ENCODE results near the gene RNF20. TPM values are rescaled to one million over a fixed set of nuclear protein-coding genes. Genes with fewer than 3 reads are reported as not detected.

Gene RNF20
- total RNA-seq, 4 donors from 2014 or later: 27.1 to 48.3 (median 35.6) TPM

GRCh38 chr9:101487443-101487840, 46.2 kb upstream of the RNF20 start:
- H3K4me3 ChIP-seq: peak overlapping the region; percentile 47 to 87
- TF ChIP-seq CTCF (IDR thresholded peaks at IDR 0.05): no peak
- no peak for TF ChIP-seq POLR2A (IDR thresholded peaks at IDR 0.05)
- no peaks in the 10 kb centered on the region for H3K36me3 ChIP-seq
- H3K27me3 ChIP-seq: no peaks in the 10 kb centered on the region
- intact Hi-C loops (cut with DNase I; ENCODE audit: low total_unique reads): no loop called here
- peak overlapping the region; percentile 66 to 93 for H3K27ac ChIP-seq
- H3K4me1 ChIP-seq: no peaks in the 10 kb centered on the region
- no peaks in the 10 kb centered on the region for H3K9me3 ChIP-seq
- DNase-seq: no peak

DNA sequence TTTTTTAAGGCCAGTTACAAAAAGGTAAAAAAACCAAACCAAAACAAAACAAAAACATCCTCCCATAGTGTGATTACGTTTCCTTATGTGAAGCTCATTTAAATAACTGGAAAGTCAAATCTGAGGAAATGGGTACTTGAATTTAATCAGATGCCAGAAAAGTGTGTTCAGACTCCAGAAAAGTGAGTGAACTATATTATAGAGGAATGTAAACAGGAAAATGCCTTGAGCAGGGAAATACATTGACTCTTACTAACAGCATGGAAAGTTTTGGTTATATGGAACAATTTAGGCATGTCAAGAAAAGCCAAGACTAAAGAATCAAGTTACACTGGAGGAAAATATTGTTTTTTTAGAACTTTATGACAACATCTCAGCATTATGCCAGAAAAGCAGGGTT, 37.8 kb upstream of the RNF20 start:
- no peak for TF ChIP-seq CTCF (IDR thresholded peaks at IDR 0.05)
- no peak for TF ChIP-seq POLR2A (IDR thresholded peaks at IDR 0.05)
- DNase-seq: no peak
- H3K36me3 ChIP-seq: no peaks in the 10 kb centered on the region
- H3K4me1 ChIP-seq: no peaks in the 10 kb centered on the region
- no peaks in the 10 kb centered on the region for H3K27me3 ChIP-seq
- no peak overlapping the region for H3K27ac ChIP-seq
- intact Hi-C loops (cut with DNase I; ENCODE audit: low total_unique reads): no loop called here
- H3K4me3 ChIP-seq: no peak overlapping the region
- H3K9me3 ChIP-seq: no peaks in the 10 kb centered on the region

DNA sequence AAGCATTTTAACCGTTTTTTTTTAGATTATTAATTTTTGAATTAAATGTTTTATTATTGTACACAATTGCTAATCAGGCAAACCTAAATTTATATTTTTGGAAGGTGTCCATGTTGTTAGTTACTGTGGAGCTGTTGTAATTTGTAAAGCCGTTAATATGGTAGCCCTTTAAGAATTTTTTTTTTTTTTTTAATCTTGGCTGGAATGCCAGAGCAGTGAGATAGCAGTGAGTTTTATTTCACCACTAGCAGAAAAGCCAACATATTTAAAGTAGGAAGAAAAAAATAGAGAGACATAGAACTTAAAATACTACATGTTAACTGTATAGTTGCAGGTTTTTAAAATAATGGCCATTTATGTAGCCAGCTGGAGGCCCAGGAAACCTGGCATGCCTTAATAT, 35.3 kb upstream of the RNF20 start:
- H3K9me3 ChIP-seq: no peaks in the 10 kb centered on the region
- no peaks in the 10 kb centered on the region for H3K36me3 ChIP-seq
- no peak for DNase-seq
- H3K27ac ChIP-seq: no peak overlapping the region
- H3K27me3 ChIP-seq: no peaks in the 10 kb centered on the region
- no peaks in the 10 kb centered on the region for H3K4me1 ChIP-seq
- H3K4me3 ChIP-seq: no peak overlapping the region
- TF ChIP-seq CTCF (IDR thresholded peaks at IDR 0.05) (no peak), POLR2A (IDR thresholded peaks at IDR 0.05) (no peak)
- intact Hi-C loops (cut with DNase I; ENCODE audit: low total_unique reads): no loop called here

DNA sequence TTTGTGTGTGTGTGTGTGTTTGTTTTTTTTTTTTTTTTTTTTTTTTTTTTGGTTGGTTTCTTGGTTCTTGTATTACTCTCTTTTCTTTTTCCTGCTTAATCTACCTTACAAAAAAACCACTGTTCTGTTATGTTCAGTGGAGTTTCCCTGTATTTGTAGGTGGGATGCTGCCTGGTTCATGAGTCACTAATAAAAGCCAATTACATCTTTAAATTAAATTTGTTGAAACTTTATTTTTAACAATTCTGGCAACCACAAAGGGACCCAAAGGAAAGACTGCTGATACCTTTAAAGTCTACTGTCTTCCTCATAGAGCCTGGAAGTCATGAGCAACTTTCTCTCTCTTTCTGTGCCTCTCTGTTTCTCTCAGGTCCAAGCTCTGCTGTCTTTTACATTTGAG, 29.5 kb upstream of the RNF20 start:
- Histone ChIP-seq H3K27me3 (no peaks in the 10 kb centered on the region), H3K36me3 (no peaks in the 10 kb centered on the region), H3K27ac (no peak overlapping the region), H3K4me3 (no peak overlapping the region), H3K9me3 (no peaks in the 10 kb centered on the region), H3K4me1 (no peaks in the 10 kb centered on the region)
- TF ChIP-seq POLR2A (IDR thresholded peaks at IDR 0.05): no peak
- no peak for TF ChIP-seq CTCF (IDR thresholded peaks at IDR 0.05)
- DNase-seq: no peak
- intact Hi-C loops (cut with DNase I; ENCODE audit: low total_unique reads): no loop called here

GRCh38 chr9:101508211-101508610, 25.4 kb upstream of the RNF20 start:
- Histone ChIP-seq H3K4me3 (no peak overlapping the region), H3K27ac (no peak overlapping the region), H3K27me3 (no peaks in the 10 kb centered on the region), H3K9me3 (no peaks in the 10 kb centered on the region), H3K36me3 (no peaks in the 10 kb centered on the region), H3K4me1 (no peaks in the 10 kb centered on the region)
- no peak for DNase-seq
- no peak for TF ChIP-seq POLR2A (IDR thresholded peaks at IDR 0.05)
- no peak for TF ChIP-seq CTCF (IDR thresholded peaks at IDR 0.05)
- intact Hi-C loops (cut with DNase I; ENCODE audit: low total_unique reads): no loop called here

Measured in uterus (tissue), 4 donors.